ENCODE measurements around the gene KCTD17.

- TF ChIP-seq POLR2AphosphoS5 (IDR thresholded peaks at IDR 0.05; ENCODE audit: low read depth) (no peak), CTCF (IDR thresholded peaks at IDR 0.05; ENCODE audit: insufficient read depth, low read length) (no peak), REST (IDR thresholded peaks at IDR 0.05; ENCODE audit: insufficient replicate concordance, low read depth) (no peak), SPI1 (IDR thresholded peaks at IDR 0.05; ENCODE audit: borderline replicate concordance, low read depth) (no peak), GABPA (IDR thresholded peaks at IDR 0.05; ENCODE audit: low read depth) (no peak)
Observed at GRCh38 chr22:37052386-37053309, 1.1 kb downstream of the KCTD17 start.

All from HL-60 (cell line).